LNCAP (cell line): Measurements from ENCODE around the gene TIGAR.

Experiments used
- TF ChIP-seq, protein P1 (sequence below): fragments of 450-650 bp; IDR thresholded peaks from 2 replicates; pipeline ENCODE4 v1.5.1; 2017; ENCODE audit warnings: mild to moderate bottlenecking

The TIGAR gene

DNA sequence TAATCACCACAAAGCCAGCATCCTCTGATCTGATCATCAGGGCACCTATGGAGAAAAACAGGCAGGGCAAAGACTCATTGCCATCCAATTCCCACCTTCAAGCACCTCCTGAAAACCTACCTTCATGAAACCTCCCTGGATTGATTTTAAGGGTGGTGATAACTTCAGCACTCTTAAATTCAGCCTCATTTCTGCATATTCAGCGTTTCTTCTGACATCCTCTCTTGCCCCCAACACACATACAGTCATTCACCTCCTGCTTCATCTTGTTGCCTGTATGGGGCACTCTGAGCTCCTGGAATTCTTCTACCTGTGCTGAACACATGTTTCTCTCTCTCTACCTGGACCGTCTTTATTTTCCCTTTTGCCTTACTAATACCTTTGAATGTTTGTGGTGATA lies 51.6 kb downstream of the TIGAR start:
- TF ChIP-seq, protein P1, sequence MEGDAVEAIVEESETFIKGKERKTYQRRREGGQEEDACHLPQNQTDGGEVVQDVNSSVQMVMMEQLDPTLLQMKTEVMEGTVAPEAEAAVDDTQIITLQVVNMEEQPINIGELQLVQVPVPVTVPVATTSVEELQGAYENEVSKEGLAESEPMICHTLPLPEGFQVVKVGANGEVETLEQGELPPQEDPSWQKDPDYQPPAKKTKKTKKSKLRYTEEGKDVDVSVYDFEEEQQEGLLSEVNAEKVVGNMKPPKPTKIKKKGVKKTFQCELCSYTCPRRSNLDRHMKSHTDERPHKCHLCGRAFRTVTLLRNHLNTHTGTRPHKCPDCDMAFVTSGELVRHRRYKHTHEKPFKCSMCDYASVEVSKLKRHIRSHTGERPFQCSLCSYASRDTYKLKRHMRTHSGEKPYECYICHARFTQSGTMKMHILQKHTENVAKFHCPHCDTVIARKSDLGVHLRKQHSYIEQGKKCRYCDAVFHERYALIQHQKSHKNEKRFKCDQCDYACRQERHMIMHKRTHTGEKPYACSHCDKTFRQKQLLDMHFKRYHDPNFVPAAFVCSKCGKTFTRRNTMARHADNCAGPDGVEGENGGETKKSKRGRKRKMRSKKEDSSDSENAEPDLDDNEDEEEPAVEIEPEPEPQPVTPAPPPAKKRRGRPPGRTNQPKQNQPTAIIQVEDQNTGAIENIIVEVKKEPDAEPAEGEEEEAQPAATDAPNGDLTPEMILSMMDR: no peak

DNA sequence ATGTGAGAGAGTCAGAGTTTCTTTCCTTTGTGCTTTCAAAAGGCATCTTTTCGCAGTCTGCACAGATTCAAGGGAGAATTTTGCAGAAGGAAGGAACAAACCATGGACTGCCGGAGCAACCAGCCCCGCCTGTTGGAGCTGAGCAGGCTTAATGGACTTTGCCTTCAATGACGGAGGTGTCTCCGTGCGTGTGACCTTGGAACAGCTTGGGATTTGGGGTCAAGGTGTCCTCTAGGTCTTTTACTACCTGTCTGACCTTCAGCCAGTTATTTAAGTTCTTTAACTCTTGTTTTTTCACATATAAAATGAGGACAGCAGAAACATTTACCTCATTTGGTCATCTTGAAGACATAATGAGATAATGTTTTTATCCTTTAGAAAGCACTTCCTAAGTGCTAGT lies 54.4 kb downstream of the TIGAR start:
- TF ChIP-seq, protein P1: no peak

DNA sequence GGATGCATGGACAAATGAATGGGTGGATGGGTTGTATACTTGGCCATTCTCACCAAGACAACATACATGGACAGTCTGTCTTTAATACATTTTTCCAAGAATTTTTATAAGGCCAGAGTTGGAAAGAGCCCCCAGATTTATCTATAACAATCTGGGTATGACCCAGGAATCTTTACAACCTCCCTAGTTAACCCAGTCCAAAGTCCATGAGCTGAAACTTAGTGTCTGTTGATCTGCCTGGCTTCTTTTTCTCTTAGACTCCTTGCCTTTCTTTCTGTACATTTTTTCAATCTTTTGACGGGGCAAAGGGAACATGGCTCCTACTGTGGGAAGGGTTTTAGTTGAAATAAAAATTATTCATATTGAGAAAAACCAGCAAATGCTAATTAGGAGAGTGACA lies 57.8 kb downstream of the TIGAR start:
- TF ChIP-seq, protein P1: no peak

DNA sequence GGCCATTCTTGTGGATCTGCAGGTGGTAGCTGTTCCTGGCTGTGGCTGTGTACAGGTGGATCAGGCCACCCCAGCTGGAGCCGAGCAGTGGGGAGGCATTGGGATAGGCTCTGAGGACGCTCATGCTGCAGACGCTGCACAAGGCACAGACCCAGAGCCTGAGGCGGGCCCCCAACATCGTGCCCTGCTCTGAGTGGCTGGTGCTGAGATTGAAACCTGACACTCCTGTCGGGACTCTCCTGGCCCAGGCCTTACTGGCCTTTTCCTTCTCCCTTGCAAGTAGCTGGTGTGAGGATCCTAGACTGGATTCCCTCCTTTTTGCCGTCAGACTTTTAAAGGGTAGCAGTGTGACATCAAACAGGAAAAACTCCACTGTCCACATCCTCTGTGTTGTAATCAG lies 58.4 kb downstream of the TIGAR start, which contains the start of gene FGF23:
Gene FGF23, minus strand, starts transcription at position 308 of the 400 bp plus-strand sequence. Its CDS starts 130 bp downstream, at position 178.
- TF ChIP-seq, protein P1: no peak

DNA sequence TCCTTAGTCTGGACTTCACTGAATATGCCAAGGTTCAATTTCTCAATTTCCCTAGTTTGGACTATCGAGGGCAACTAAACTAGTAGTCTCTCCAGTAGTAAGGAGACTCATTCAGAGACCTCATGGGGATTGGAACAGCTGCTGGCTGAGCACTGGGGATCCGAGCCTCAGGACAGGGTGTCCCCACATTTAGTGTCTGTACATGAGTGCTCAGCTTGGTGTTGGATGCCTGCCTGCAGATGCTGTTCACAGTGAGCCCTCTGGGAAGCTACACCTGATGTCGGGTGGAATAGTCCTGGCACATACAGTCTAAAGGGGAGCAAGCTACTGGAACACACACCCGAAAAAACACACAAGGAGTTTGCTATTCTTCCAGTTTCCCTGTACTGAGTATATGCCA lies 59.3 kb downstream of the TIGAR start:
- TF ChIP-seq, protein P1: no peak

DNA sequence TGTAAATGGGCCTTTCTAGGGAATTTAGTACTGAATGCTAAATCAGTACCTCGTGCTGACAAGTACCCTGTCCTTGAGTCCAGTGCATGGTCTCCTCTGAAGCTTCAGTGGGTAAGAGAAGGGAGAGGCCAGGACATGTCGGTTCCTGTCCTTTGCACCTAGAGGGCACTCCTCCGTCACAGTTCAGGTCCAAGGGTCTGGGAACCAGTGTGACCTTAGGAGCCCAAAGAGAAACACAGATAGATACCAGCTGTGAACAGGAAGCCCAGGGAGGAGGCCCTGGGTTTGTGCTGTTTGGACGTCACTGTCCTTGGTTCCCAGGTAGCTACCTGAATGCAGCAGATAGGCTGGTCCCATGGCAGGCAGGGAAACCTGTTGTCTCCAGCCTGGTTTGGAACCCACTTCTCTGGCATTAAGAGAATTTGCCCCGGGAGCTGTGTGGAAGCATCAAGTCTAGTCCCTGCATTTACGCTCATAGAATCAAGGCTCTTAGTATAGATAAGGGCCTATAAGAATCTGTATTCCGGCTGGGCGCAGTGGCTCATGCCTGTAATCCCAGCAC lies 62.4 kb downstream of the TIGAR start:
- TF ChIP-seq, protein P1: 0 out of 2 replicates have a peak, but pooled peaks have one; percentile 17

DNA sequence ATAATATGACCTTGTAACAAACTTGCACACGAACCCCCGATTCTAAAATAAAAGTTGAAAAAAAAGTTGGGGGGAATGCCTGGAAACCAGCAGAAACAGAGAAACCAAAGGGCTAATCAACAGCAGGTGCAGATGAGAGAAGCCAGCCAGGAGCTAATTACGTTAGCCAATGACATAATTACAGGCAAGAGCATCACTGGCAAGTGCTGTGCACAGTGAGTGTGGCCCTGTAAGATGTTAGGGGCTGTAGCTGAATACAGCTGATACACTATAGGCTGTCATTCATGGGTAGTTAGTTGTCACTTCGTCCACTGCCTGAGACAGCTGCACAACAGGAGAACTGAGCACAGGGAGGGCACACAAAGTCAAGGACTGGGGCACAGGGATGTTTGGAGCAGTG lies 65.8 kb downstream of the TIGAR start:
- TF ChIP-seq, protein P1: no peak

DNA sequence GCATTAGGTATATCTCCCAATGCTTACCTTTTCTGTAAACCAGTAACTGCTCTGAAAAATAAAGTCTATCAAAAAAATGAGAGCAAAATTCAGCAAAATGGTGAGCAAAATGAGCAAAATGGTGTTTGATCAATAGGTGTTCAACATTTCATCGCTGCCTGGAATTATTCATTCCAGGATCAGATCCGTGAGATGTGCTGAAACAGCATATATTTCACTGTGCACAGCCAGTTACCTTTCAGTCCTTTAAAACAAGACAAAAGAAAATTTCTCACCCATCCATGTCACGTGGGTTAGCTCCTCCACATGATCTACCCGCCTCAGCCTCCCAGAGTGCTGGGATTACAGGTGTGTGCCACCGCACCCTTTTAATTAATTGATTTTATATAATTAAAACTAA lies 66.6 kb downstream of the TIGAR start:
- TF ChIP-seq, protein P1: no peak
